Urothelium cell line (cell line): ENCODE data around the gene SPPL3.
A peak's percentile ranks its signal among the peaks of the same experiment; 100 is the strongest.
"Not testable (repeated sequence)": the region's sequence is repeated elsewhere in the genome, so short reads cannot be mapped to it uniquely, and the experiment has no call there.

ENCODE experiments used
- DNase-seq: peaks from one replicate; pipeline ENCODE4 v3.0.0; 2011; ENCODE audit warnings: low spot score, mixed read lengths
- FAIRE-seq: peaks from 2 replicates; lab custom pipeline; 2011; peaks lifted over from hg19 to GRCh38; lab: Jason Lieb, UNC

The SPPL3 gene

DNA sequence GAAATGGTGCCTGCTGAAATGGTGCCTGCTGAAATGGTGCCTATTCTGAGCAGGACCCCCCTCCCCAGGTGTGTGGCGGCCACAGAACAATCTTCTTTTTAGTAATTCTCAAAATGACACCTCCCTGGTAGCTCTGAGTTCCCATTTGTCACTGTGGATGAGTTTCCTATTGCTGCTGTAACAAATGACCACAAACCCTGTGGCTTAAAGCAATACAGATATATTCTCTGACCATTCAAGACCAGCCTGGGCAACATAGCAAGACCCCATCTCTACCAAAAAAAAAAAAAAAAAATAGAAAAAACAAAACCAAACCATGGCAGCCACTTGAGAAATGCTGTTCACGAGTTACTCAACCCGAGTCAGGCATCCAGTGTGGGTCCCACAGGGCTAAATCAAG lies 170.6 kb downstream of the SPPL3 start:
- FAIRE-seq: no peak
- no peak for DNase-seq

DNA sequence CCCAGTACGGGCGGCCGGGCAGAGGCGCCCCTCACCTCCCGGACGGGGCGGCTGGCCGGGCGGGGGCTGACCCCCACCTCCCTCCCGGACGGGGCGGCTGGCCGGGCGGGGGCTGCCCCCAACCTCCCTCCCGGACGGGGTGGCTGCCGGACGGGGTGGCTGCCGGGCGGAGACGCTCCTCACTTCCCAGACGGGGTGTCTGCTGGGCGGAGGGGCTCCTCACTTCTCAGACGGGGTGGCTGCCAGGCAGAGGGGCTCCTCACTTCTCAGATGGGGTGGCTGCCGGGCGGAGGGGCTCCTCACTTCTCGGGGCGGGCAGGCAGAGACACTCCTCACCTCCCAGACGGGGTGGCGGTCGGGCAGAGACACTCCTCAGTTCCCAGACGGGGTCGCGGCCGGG lies 172.0 kb downstream of the SPPL3 start:
- not testable (repeated sequence) for DNase-seq, FAIRE-seq

DNA sequence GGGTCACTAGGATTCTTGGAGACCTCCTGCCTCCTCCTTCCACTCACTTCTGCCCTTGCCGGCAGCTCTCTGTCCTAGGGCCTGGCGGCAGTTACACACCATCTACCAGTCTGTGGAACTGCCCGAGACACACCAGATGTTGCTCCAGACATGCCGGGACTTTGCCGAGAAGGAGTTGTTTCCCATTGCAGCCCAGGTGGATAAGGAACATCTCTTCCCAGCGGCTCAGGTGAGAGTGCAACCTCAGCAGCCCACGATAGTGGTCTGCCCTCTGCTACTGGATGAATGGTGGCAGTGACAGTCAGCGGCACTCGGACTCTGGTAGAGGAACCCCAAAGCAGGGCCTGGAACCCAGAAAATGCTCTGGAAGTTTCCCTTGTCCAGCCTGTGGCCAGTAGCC lies 177.2 kb downstream of the SPPL3 start:
- no peak for DNase-seq
- FAIRE-seq: no peak

DNA sequence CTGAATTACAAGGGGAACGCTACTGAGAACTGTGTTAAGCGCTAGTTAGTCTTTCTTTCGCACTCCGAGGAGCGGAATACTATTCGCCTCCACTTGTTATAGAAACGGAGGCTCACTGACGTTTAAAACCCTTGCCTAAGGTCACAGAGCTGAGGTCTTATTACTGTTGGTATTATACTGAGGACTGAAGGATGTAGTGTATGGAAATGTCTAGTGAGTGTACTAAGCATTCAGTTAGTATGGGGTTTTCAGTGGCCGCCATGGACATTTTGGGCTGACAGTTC lies 177.7 kb downstream of the SPPL3 start:
- no peak for FAIRE-seq
- DNase-seq: no peak

DNA sequence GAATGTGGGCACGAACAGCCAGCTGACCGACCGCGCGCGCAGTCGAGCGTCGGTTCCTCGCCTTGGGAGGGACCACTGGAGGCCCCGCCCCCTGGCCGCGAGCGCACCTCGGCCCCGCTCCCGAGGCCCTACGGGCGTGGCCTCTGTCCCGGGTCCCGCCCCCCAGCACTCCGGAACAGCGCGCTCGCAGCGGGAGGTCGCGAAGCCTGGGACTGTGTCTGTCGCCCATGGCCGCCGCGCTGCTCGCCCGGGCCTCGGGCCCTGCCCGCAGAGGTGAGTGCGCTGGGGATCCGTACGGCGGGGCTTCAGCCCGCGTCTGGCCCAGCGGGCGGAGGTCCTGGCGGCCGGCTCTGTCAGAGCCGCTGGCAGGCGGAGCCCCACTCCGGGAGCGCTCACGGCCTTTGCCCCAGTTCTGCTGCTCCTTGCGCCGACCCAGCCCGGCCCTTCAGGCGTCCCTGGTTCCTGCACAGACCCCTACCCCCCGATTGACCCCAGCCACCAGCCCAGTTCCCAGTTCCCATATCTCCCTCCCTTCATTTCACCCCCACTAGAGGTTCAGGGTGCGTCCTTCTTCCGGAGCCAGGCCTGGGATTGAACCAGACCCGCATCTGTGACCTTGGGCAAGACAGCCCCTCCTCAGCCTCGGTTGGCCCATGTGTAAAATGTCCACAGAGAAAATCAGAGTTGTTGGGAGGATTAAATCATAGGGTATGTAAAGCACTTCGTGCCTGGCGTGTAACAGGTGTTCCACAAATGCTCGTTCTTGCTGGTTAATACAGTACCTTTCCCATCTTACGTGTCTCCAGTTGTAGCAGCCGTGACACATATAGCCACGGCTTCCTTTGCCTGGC lies 178.3 kb downstream of the SPPL3 start, which contains the start of gene ACADS:
ACADS (plus strand) TSS at position 168 of the 851 bp plus-strand sequence; CDS start at position 228, 60 bp downstream.
- peak; percentile 98 for DNase-seq
- FAIRE-seq: peak; percentile 37

DNA sequence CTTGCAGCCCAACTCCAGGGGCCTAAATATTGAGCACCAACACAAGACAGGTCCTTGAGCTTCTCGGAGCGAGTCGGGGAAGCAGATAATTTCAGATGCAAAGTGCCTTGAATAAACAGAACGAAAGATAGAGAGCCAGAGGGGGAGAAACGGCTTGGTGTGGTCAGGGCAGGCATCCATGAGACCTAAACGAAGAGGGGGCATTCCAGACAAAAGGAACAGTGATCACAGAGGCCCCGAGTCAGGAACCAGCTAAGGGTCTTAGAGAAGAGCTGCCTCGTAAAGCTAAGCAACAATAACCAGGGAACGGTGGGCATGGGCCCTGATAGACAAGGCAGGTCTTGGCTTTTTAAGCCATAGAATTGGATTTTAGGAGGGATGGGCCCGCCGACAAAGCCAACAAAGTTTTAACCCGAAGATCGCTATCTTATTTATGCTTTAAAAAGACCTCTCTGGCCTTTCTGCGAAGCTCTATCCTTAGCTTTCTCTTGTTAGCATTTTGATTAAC lies 179.0 kb downstream of the SPPL3 start:
- DNase-seq (no peak), FAIRE-seq (no peak)

DNA sequence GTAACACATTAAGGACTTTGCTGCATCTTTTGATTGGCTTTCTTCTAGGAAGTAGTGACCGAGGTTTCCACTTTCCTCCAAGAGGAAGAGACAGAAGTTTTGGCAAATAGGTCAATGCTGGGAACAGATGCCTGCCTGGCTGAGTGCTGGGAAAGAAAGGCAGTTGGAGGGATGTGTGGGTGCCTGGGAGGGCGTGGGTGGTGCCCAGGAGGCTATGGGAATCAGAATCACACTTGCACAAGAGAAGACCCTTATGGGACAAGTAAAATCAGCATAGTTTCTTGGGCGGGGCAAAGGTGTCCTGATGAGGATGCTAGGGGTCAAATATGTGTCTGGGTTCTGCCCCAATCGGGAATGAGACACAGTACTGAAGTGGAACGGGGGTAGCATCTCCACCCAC lies 179.4 kb downstream of the SPPL3 start:
- DNase-seq (no peak), FAIRE-seq (no peak)

DNA sequence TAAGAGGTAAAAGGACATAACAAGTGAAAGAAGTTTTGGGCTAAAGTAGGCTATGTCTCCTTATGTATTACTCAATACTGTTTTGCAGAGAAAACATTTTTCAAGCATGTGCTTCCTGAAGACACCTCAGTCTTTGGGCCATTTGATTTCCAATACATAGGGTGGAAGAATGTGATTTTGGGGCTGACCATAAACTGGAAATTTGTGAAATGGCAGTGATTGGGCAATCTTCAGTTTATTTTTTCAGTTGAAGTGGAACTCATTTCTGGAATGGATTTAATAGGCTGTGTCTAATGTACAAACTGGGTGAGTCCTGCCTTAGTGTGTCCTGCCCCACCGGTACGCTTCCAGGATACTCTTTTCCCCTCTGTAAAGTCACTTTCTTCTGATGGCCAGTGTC lies 181.4 kb downstream of the SPPL3 start:
- DNase-seq (no peak), FAIRE-seq (no peak)

DNA sequence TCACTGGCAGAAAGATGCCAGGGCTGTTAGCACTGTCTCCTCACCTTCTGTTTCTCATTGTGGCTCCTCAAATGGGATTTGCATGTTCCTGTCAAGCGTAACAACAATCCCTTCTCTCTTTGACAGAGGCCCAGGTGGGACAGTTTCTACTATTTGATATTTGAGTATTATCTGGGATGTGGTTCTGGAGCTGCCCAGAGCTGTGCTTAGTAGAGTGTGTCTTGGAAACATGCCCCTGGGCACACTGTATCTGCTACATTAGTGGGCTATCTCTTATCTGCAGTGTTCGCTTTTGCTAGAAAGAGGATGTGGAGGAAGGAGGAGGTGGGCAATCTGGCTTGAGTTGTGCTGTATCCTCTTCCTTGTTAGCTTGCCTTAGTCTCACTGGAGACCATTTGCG lies 182.3 kb downstream of the SPPL3 start:
- FAIRE-seq (no peak), DNase-seq (no peak)

DNA sequence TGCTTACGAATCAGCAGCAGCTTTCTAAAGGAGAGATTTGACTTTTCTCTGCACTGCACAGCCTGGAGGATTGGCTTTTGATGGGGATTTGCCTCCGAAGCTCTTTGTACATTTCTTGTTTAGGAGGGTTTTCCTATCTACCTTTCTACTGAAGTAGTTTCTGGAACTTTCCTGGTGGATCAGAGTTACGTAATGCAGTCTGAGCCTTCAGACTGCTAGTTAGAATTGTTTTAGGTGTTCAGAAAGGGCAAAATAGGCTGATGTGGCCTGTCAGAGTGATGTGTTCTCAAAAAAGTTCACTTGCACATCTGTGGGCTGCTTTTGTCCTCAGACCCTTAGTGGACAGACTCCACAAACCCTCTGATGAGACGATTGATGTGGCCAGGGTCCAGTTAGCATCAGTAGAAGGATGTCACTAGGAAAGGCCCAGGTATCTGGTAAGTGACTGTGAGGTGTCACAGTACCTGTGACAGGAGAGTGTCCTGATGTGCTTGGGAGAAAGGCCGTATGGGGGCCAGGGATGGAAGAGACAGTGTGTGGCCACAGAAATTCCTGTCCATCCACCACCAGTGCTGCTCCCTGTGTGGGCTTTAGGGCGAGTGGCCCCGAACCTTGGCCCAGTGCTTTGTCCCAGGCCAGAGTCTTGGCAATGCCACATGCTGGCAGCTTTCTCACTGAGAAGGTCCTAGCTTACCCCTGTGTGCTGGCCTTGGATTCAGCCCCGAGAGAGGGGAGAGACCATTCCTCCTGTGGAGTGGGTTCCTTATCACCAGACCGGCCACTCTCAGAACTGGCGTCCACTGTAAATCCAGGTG lies 183.0 kb downstream of the SPPL3 start:
- FAIRE-seq (no peak), DNase-seq (no peak)

DNA sequence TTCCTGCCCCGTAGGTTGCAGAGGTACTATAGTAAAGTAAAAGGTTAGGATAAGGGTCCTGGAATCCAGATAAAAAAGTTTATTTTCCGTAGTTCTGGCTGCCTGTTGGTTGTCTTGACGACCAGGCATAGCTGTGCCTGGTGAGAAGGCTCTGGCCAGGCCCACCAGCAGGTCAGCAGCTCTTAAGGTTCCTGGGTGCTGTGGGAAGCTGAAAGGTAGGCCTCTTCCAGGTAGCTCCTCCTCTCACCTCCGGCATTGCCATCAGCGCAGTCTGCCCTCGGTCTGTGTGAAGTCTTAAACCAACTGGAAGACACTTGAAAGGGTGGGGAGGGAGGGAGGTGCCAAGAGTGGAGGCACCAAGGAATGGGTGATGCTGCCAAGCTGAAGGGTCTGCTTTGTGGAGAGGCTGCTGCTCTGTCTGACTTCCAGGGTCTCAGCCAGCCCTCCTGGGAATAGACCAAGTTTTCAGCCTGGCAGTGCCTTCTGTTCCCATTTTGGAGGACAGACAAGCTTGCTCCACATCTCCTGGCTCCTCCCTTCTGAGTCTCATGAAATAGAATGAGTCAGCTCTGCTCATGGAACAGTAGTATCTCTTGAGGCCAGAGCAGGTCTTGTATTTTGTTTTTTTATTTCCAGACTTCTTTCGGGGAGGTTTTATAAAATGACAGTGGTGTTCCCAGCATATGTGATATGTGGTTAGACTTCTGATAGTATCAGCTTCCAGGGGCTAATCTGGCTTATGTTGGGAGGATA lies 183.7 kb downstream of the SPPL3 start:
- DNase-seq (no peak), FAIRE-seq (no peak)

DNA sequence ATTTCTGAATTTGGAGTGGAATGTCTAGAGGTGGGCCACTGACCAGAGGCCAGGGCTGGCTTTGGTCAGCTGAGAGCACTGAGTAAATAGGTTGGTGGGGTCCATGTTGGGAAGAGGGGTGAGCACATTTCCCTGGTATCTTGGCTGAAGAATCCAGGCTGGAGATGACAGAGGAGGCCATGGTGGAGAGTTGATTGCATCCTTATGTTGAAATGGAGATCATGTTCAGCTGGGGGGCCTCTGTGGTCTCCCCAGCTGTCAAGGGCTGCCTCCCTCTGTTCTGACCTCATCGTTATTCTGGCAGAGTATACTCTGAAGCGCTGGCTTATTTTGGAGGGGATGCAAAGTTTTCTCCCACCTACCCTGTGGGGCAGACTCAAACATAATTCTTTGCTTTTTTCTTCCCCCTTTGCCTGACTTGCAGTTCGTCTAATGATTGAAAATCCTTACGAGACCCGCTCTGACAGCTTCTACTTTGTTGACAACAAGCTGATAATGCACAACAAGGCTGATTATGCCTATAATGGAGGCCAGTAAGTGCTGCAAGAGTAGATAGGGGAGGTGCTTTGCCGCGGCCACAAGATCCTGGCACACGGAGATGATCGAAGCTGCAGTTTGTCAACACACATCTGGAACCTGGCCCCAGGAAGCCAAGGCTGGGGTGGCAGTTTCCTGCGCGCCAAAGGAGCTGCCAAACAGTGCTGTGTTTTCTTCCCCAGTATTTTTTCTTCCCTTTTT lies 184.5 kb downstream of the SPPL3 start:
- FAIRE-seq: no peak
- no peak for DNase-seq

DNA sequence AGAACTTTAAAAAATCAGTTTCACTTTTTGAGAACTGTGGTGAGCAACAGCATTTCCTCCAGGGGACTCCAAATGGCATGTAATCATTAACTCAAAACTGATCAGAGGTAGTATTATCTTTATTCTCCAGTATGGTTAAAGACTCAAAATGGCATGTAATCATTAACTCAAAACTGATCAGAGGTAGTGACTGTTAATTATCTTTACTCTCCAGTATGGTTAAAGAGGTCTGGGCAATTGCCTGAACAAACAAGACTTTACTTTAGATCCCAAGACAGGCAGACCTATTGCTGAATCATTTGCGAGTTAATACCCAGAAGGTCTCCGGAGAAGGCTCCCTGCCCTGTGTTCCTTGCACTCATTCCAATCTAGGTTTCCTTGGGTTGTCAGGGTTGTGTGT lies 185.1 kb downstream of the SPPL3 start:
- FAIRE-seq: no peak
- no peak for DNase-seq

DNA sequence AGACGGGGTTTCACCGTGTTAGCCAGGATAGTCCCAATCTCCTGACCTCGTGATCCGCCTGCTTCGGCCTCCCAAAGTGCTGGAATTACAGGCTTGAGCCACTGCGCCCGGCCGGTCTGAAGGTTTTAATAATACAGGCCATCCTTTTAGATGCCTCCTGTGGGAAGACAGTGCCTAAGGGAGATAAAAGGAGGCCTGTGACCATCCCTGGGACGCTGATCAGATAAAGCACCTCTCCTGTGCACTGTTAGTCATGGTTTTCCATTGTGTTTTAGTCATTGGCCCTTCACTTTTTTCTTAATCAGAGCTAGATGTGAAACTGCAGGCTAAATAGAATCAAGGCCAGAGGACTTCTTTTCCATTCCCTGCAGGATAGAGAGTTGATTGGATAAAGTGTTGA lies 186.1 kb downstream of the SPPL3 start:
- FAIRE-seq: no peak
- DNase-seq: no peak

DNA sequence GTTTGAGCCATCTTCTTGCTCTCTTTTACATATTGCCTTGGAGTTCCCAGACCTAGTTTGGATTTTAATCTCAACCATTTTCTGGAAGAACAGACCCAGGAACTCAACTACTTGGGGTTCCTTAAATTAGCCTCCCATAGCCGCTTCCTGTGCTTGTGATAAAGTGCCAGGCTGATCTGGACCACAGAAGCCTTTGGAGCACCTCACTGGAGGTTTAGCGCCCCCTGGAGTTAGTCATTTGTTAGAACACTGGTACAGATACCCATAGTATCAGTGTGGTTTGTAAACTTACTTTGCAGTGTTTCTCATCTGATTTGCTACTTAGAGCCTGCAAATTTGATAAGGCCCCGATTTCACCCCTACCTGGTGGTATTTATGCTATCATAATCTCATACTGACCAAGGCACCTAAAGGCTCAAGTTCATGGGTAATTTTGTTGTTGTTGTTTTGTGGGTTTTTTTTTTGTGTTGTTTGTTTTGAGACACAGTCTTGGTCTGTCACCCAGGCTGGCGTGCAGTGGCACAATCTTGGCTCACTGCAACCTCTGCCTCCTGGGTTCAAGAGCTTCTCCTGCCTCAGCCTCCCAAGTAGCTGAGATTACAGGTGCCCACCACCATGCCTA lies 190.2 kb downstream of the SPPL3 start:
- DNase-seq (peak; percentile 78), FAIRE-seq (no peak)

DNA sequence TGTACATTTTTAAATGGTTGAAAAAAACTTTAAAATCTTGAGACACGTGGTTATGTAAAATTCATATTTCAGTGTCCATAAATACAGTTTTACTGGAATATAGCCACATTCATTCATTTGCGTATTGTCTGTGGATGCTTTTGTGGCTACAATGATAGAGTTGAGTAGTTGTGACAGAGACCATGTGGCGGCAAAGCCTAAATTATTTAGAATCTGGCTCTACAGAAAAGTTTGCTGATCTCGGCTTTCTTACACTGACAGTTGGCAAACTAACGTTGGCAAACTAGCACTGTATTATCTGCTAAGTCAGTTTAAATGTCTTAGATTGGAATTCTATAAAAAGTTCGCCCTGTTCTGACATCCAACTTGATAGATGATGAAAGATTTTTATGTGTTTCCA lies 191.5 kb downstream of the SPPL3 start:
- FAIRE-seq (no peak), DNase-seq (no peak)
